Measurements from ENCODE around the gene DBN1.

The DBN1 gene

DNA sequence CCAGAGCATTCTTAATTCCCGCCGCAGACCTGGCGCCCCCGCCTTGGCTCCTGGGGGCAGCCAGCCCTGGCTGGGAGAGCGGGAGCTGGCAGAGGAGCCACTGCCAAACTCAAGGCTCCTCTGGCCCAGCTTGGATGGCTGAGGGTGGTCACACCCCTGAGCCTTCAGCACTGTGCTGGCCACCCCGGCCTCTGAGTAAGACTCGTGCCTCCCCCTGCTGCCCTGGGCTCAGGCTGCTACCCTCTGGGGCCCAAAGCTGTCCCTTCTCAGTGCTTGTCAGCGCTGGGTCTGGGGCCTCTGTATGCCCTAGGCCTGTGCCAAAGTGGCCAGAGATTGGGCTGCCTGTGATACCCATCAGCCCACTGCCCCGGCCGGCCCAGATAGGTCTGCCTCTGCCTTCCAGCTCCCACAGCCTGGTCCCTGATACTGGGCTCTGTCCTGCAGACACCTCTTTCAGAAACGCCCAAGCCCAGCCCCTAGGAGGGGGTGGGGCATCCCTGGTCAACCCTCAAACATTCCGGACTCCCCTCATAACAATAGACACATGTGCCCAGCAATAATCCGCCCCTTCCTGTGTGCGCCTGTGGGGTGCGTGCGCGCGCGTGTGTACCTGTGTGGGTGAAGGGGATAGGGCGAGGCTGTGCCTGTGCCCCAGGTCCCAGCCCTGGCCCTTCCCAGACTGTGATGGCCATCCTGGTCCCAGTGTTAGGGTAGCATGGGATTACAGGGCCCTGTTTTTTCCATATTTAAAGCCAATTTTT lies 31.2 kb downstream of the DBN1 start:
- peak; percentile 59 for DNase-seq

DNA sequence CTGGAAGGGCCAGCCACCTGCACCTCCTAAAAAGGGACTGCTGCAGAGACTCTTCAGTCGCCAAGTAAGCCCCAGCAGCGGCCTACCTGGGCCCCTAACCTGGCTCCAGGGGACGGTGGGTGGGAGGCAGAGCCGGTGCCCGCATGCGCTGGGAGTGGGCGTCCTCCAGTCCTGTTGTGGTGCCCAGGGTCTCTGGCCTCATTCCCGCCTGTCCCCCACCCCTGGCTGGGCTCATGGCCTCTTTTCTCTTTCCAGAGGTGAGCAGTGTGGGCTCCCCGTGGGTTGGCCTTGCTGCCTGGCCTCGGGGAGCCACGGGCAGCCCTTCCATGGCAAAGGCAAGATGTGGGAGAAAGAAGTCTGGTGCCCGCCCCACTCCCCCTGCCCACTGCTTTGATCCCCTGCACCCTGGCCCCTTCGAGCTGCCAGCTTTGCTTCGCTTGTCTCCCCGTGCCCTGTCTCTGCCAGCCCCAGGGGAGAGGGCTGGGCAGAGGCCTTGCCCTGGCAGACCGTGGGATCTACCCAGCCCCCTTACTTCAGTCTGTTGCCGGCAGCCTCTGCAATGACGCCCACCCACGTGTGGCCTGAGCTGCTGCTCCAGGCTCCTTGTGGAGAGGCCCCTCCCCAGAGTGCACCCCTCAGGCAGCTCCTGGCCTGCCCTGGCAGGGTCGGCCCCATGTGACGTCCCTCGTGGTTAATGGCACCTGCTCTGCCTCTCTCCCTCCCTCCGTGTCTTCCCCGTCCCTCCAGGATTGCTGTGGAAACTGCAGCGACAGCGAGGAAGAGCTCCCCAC lies 32.2 kb downstream of the DBN1 start:
- peak; percentile 54 for DNase-seq

DNA sequence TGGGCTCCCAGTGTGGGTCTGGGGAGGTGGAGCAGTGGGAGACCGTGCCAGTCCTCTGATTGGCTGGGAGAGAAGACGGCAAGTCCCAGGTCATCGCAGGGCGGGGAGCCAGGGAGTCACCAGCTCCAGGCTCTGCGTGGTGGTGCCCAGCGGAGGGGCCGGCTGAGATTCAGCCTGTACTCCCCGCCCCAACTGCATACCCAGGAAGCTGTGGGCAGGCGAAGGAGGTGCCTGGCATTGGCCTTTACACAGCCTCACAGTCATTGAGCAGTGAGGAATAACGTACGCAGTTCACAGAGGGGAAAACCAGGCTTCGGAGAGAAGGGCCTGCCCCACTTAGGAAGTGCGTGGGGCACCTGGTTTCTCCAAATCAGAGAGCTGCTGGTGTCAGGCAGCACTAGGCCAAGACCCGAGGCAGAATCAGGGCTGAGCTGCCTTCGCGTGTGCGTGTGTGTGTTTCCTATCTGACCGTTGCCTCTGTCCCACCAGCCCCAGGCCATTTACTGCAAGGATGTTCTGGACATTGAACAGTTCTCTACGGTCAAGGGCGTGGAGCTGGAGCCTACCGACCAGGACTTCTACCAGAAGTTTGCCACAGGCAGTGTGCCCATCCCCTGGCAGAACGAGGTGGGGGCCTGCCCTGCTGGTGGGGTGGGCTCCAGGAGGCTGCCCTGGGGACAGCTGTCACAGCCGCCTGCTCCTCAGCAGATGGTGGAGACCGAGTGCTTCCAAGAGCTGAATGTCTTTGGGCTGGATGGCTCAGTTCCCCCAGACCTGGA lies 33.0 kb downstream of the DBN1 start:
- peak; percentile 65 for DNase-seq

DNA sequence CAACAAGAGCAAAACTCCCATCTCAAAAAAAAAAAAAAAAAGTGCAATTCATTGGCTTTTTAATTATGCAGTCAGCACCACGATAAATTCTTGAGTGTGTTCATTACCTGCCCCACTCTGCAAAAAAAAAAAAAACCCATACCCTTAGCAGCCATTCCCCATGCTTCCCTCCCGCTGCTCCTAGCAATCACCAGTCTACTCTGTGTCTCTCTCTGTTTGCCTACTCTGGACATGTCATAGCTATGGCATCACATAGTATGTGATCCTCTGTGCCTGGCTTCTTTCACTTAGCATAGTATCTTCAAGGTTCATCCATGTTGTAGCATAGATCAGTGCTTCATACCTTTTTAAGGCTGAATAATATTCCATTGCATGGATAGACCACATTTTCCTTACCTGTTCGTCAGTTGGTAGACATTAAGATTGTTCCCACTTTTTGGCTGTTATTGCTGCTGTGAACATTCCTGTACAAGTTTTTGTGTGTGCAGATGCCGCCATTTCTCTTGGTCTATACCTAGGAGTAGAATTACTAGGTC lies 33.8 kb downstream of the DBN1 start:
- DNase-seq, result no peak

DNA sequence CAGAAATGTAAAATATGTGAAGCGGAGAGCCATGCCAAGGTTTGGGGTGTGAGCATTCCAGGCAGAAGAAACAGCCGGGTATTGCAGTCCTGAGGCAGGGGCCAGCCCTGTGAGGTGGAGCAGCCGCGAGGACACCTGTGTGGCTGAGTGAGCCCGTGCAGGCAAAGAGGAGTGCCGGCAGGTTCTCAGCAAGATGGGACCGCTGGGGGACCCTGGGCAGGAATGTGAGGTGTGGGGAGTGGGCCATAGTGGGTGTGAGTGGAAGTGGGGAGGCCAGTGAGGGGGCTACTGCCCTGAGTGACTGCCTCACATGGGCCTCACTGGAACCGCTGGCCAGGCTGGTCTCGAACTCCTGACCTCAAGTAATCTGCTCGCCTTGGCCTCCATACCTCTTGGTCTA lies 35.0 kb downstream of the DBN1 start:
- peak; percentile 56 for DNase-seq

DNA sequence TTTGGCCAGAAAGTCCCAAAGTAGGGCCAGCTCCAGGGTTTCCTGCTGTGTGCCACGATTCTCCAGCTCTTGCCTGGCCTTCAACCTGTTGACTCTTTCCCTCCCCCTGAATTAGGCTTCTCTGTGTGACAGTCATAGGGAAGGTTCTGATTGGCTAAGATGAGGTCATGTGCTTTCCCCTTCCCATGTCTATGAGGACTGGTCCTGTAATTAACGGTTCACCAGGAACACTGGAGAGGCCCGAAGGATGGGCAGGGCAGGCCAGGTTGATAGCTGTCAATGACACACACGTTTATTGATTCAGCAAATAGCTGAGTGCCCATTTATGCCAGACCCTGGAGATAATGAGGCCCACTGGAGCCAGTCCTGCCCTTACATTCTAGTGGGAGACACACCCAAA lies 35.8 kb downstream of the DBN1 start:
- DNase-seq, result no peak

DNA sequence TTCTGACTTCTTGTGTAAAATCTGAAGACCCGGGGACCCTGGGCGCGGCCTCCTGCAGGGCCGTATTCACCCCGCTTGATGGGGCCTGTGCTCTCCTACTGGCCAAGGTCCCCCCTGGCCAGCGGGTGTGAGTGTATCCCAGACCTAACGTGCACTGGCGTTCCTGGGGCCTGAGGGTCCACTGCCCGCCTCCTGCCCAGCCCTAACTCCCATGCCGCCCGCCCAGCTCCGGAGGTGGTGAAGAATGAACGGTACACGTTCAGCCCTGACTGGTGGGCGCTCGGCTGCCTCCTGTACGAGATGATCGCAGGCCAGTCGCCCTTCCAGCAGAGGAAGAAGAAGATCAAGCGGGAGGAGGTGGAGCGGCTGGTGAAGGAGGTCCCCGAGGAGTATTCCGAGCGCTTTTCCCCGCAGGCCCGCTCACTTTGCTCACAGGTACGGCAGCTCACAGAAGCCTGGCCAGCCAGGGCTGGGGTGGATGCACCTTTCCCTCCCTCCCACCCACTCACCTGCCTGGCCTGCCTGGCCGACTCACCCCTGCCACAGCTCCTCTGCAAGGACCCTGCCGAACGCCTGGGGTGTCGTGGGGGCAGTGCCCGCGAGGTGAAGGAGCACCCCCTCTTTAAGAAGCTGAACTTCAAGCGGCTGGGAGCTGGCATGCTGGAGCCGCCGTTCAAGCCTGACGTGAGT lies 37.4 kb downstream of the DBN1 start:
- DNase-seq, result peak; percentile 53

DNA sequence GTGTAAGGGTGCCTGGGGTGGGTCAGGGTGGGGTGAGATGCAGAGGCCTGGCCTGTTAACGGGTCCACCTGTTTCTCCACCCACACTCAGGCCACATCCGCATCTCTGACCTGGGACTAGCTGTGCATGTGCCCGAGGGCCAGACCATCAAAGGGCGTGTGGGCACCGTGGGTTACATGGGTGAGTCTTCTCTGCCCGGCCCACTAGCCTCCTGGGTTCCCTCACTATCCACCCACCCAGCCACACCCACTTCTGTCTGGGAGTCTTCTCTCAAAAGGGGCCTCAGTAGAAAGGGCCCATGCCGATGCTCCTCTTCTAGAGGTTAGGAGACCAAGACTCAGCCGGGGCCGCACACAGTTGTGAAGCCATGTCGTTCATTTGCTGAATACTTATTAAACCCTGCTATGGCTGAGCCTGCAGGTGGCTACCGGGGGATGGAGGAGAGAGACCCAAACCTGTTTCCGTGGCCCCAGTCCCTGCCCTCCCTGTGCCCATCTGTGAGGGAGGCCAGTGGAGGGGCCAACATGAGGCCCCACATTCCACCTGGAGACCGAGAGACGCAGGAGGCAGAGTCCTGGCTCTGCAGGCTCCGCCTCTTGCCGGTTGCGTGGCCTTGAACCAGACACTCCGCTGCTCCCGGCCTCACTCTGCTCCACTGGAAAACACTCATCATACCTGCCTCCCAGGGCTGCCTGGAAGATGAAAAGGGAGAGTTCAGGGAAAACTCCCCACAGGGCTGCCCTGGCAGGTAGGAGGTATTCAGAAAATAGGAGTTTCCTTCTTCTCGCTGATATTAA lies 38.3 kb downstream of the DBN1 start:
- DNase-seq, result no peak

DNA sequence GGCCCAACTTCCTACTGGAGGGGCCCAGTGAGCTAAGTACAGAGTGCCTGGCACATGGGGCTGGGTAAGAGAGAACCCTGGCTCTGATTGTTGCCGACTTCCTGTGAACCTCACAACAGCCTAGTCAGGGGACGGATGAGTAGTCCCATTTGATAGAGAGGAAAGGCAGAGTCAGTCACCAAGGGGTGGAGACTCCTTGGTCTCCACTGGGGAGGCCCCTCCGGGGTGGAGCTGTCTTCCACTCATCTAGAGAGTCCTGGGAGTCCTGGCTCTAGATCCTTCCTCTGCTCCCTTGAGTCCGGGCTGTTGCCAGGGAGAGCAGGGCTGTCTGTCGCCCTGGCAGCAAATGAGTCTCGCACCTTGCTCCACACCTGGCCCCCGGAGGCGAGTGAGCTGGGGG lies 39.0 kb downstream of the DBN1 start:
- DNase-seq, result peak; percentile 78

DNA sequence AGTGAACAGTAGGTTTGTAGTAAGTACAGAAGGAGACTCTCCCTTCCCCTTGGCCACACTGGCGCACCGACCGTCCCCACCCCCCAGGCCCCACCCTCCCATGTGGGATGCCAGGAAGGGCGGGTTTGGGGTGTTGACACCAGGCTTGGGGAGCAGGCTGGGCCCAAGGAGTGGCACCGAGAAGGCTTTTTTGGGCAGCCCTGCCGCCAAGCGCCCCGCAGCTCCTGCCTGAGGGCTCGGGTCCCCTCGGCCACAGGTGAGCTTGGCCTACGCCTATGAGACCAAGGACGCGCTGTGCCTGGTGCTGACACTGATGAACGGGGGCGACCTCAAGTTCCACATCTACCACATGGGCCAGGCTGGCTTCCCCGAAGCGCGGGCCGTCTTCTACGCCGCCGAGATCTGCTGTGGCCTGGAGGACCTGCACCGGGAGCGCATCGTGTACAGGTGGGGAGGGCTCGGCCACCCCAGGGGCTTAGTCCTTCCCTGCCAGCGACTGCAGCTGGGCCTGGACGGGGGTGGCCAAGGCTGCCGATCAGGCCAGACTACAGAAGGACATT lies 39.7 kb downstream of the DBN1 start:
- no peak for DNase-seq

DNA sequence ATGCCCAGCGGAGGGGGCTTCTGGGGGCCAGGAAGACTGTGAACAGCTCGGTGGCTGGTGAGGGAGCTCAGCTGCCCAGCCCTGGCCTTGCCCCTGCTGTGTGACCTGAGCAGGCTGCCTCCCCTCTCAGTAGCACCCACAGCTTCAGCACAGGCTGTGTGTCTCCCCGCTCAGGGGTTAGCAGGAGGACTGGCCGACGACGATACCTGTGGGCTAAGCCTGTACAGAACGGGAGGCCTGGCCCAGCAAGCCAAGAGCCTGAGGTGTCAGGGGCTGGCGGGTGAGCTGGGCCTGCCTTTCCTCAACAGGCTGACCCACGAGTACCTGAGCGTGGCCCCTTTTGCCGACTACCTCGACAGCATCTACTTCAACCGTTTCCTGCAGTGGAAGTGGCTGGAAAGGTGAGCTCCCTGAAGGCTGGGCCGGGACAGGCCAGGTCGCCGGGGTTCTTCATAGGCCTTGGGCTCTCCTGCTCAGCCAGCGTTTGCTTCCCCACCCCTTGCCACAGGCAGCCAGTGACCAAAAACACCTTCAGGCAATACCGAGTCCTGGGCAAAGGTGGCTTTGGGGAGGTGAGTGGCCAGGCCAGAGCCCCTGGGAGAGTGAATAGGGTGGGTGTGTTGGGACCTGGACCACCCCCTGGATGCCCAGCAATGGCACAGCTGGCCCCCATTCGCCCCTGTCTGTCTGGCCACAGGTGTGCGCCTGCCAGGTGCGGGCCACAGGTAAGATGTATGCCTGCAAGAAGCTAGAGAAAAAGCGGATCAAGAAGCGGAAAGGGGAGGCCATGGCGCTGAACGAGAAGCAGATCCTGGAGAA lies 40.4 kb downstream of the DBN1 start:
- no peak for DNase-seq

DNA sequence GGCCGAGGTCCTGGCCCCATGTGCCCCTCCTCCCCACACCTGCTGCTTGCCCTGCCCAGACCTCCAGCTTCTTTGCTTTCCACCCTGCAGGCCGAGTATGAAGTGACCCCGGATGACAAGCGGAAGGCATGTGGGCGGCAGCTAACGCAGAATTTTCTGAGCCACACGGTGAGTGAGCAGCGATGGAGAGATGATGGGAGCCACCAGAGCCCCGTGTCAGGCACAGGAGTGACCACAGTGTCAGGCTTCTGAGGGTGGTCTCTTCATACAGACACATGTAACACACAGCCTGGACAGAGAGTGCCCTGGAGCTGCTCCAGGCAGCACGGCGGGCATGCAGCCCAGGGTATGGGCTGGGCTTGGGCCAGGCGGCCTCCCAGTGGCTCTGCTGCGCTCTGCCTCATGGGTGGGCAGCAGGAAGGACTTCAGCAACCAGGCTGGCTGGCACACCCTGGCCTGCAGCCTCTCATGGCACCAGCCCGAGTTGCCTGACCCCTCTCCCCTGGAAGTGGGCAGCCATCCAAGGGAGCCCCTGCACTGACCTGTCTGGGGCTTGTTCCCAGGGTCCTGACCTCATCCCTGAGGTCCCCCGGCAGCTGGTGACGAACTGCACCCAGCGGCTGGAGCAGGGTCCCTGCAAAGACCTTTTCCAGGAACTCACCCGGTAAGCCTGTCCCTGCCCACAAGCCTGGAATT lies 41.1 kb downstream of the DBN1 start:
- no peak for DNase-seq

DNA sequence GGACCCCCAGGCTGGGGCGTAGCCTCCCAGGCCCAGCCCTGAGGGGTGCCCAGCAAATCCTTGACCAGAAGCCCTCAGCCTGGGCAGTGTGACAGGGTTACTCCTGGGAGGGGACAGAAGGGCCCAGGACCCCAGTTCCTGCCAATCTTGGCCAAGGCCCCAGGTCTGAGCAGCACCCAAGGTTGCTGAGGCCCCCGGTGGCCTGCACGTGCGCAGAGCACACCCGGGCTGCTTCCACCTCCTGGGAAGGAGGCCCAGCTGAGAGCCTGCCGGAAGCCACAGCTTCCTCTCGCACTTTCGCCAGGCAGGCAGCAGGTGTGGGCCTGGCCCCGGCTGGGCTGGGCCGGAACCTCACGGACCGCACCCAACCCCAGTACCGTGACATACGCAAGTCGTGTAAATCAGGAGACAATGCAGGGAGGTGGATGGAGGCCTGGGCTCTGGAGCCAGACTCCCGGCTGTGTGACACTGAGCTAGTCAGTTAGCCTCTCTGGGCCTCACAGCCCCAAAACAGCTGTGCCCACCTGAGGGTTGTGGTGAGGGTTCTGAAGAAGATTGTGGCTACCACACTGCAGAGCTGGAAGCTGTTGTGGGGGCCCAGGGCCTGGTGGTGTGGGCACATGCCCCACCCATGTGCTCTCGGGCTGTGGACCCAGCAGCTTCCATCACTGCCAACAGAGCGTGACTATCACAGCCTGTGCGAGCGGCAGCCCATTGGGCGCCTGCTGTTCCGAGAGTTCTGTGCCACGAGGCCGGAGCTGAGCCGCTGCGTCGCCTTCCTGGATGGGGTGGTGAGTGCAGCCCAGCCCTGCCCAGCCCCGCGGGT lies 41.9 kb downstream of the DBN1 start:
- peak; percentile 91 for DNase-seq

DNA sequence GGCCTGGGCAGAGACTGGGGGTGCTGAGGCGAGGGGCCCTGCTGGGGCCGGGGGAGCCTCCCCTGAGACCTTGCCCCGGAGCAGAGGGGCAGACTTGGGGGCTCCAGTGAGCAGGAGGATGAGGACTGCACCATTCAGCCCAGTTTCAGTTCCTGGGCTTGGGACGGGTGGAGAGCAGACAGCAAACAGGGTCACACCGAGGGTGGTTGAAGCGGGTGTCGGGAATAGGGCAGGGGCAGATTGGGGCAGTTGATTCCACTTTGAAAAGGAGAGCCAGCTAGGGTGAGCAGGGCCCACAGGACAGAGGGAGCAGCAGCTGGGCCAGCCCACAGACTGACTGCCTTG lies 42.5 kb downstream of the DBN1 start:
- DNase-seq, result no peak

DNA sequence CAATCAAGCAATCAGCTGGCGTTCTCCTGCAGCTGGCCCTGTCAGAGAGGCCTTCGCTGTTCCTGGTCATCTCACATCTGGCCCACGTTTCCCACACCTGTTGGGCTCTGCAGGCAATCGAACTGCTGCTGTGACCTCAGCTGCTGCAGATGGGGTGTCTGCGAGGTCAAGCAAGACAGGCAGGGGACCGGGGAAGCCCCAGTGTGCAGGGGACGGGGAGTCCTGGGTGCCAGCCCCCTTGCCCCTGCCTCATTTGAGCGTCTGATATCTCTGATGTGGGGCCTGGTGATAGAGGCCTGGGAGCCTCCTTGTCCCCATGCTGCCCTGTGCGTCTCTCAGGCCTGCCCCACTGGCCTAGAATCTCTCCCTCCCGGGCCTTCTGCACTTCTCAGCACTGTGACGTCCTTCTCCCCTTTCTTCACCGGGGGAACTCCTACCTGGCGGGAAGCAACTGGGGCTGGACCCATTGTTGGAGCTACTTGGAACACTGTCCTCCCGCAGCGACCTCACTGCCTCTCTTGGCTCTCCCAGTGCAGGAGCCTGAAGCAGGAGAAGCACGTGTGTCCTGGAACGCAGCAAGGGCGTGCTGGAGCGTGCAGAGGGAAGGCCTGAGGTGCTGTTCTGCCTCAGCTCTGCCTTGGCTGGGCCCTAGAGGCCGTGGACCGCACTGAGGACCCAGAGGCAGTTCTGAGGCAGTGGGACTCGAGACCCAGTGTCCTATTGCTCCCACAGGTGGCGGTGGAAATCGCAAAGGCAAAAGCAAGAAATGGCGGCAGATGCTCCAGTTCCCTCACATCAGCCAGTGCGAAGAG lies 43.1 kb downstream of the DBN1 start:
- peak; percentile 66 for DNase-seq

DNA sequence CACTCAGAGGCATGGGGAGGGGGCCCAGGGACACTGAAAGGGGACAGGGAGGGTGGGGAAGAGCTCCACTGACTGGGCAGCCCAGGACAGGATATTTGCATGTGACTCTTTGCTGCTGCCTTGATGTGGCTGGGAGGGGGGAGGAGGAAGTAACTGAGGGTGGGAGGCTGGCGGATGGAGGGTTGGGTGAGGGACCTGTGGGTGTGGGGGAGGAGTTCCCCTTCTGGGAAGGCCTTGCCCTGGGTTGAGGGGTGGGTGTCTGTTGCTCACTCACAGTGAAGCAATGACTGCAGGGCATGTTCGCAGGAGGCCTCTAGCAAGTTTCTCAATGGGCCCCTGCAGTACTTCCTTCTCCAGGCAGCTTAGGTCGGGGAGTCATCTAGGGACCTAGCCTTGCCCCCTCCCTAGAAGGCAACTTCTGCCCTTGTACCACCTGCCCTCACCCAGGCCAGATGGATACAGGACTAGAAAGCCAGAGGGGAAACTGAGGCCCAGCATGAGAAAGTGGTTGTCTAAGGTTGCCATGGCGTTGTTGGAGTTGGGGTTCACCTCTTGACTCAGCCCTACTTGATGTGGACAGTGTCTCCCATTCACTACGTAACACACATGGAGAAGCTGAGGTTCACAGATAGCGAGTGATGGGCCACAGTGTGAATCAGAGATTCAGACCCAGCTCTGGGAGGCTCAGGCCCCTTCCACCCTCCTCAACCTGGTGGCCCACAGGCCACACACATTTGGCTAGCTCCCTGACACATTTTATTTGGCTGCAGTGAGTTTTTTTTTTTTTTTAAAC lies 44.0 kb downstream of the DBN1 start:
- peak; percentile 88 for DNase-seq

DNA sequence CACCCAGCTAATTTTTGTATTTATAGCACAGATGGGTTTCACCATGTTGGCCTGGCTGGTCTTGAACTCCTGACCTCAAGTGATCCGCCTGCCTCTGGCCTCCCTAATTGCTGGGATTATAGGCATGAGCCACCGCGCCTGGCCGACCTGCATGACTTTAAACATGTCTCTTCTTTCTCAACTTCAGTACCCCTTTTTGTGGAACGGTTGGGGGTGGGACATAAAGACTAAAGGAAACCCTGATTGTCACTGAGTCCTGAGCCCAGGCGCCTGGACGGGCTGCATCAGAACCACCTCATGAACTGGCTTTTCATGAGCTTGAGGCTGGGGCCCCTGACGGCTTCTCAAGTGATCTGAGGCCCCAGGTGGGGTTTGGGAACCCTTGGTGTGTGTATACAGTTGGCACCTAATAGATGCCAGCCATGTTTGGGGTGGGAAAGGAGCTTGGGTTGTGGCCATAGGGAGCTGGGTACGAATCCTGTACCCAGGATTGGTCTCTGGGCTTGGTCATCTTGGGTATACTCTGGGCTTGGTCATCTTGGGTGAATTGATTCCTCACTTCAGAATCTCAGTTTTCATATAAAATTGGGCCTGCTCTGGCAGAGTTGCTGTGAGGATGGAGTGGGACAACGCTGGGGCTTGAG lies 44.7 kb downstream of the DBN1 start:
- peak; percentile 66 for DNase-seq

All from activated CD8-positive, alpha-beta memory T cell treated with anti-CD3 and anti-CD28 coated beads, Interleukin-2, amount 50 U/mL, for 48 hours (primary cell).